ENCODE measurements around the gene PRR15.

Gene PRR15

DNA sequence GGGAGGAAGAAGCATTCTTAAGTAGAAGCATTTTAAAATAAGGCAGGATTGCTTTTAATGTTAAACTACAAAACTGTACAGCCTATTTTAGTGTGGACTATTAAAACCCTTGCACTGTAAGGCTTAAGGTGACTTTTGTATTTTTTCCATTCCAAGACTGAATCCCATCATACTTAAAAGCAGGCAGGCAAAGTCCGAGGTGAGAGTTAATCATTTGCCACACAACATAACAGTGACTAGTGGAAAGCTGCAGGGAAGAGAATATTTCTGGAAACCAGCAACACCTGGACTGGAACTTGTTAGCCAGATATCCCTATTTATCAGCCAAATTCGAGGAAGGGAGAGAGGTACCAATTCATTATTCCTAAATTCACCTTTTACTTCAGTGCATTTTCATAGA is 3.5 kb downstream of the PRR15 start:
- in situ Hi-C loops (cut with MboI; ENCODE audit: low sequenced_read_pairs) = no loop called here

GRCh38 chr7:29569648-29570047 is 6.0 kb downstream of the PRR15 start:
- in situ Hi-C loops (cut with MboI; ENCODE audit: low sequenced_read_pairs) = no loop called here

GRCh38 chr7:29572558-29572957 is 8.9 kb downstream of the PRR15 start:
- in situ Hi-C loops (cut with MboI; ENCODE audit: low sequenced_read_pairs) = no loop called here

- in situ Hi-C loops (cut with MboI; ENCODE audit: low sequenced_read_pairs) = no loop called here
Measured at GRCh38 chr7:29573567-29573966, 9.9 kb downstream of the PRR15 start.

DNA sequence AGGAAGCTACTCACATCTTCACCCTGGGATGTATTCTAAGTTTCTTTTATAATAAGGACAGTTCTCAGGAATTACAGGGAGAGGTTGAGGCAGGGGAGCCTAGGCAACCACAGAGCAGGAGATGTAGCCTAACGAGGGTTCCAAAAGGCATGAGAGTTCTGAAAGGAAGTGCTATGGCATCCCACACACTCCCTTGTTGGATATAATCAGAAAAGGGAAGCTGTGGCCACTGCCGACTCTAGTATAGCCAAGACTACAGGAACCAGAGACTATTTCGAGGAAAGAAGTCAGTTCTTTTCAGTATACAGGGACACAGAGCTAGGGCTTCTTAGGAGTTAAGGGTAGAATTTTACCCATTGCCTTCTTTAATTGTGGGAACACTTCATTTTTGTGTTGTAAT is 11.0 kb downstream of the PRR15 start:
- in situ Hi-C loops (cut with MboI; ENCODE audit: low sequenced_read_pairs) = no loop called here

GRCh38 chr7:29587195-29587808 is 23.7 kb downstream of the PRR15 start:
- in situ Hi-C loops (cut with MboI; ENCODE audit: low sequenced_read_pairs) = no loop called here

- in situ Hi-C loops (cut with MboI; ENCODE audit: low sequenced_read_pairs) = no loop called here
Measured at GRCh38 chr7:29588212-29588611, 24.6 kb downstream of the PRR15 start.

- in situ Hi-C loops (cut with MboI; ENCODE audit: low sequenced_read_pairs) = no loop called here
Measured at GRCh38 chr7:29588900-29589696, 25.5 kb downstream of the PRR15 start.

DNA sequence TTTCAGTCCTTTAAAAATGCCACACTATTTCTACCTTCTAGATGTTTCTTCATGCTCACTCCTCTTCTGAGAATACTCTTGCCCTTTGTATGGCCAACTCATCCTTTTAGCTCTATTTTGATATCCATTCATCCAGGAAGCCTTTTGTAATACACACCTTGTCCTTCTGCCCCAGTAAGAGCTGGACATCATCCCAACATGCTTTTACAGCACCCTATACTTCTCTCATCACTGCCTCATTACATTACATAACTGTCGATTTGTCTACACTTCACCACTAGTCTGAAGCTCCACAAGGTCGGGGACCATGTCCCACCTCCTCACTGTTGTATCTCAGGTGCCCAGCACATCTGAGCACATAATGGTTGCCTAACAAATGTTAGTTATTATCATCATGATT is 29.2 kb downstream of the PRR15 start:
- in situ Hi-C loops (cut with MboI; ENCODE audit: low sequenced_read_pairs) = no loop called here

DNA sequence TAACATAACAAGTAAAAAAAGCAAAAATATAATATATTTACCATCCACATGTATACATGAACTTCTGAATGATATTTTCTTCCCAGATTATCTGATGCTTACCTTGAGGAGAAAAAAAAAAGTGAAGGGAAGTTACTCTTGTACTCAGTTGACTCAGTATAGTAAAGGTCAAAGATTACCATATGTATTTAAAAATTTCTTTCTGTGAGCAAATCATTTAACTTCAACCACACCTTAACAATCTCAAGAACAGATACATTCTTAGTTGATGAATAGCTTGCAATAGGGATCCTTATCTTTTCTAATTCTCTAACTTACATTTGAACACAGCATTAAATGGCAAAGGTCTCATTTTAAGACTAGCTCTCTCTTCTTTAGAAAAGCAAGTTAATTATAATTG is 29.8 kb downstream of the PRR15 start:
- in situ Hi-C loops (cut with MboI; ENCODE audit: low sequenced_read_pairs) = no loop called here

- in situ Hi-C loops (cut with MboI; ENCODE audit: low sequenced_read_pairs) = no loop called here
Measured at GRCh38 chr7:29596593-29597178, 33.1 kb downstream of the PRR15 start.

GRCh38 chr7:29597266-29597665 is 33.6 kb downstream of the PRR15 start:
- in situ Hi-C loops (cut with MboI; ENCODE audit: low sequenced_read_pairs) = no loop called here

DNA sequence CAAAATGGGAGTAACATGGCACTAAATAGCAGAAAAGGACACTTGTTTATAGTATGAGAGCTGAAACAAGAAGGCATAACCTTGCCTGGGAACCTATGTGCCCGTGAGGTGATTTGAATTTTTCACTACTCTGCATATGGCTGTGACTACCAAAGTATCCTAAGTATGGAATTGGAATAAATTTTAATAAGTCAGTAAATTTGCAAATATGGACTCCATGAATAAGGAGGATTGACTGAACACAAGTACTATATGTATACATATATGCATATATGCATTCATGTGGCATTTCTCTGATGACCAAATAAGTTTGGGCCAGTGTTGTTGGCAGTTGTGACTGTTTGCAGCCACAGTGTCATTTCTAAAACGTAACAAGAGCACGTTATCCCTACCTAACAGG is 34.5 kb downstream of the PRR15 start:
- in situ Hi-C loops (cut with MboI; ENCODE audit: low sequenced_read_pairs) = no loop called here

- in situ Hi-C loops (cut with MboI; ENCODE audit: low sequenced_read_pairs) = no loop called here
Measured at GRCh38 chr7:29598613-29599012, 35.0 kb downstream of the PRR15 start.

- in situ Hi-C loops (cut with MboI; ENCODE audit: low sequenced_read_pairs) = no loop called here
Measured at GRCh38 chr7:29599026-29599425, 35.4 kb downstream of the PRR15 start.

GRCh38 chr7:29600661-29601060 is 37.0 kb downstream of the PRR15 start:
- in situ Hi-C loops (cut with MboI; ENCODE audit: low sequenced_read_pairs) = no loop called here

DNA sequence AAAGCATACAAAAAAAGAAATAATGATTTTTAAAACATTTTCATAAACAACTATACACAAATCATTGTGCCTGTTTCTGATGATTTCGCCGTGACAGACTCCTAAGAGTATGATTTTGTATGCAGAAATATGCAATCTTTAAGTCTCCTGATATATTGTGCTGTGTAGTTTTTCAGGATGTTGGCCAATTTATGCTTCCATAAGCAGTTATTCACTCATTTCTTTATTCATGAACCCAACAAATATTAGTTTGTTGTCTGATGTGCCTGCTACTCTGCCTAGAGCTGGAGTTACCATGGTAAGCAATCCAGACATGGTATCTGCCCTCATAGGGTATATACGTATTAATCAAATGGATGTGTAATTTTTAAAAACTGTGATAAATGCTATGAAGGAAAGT is 40.4 kb downstream of the PRR15 start:
- in situ Hi-C loops (cut with MboI; ENCODE audit: low sequenced_read_pairs) = no loop called here

DNA sequence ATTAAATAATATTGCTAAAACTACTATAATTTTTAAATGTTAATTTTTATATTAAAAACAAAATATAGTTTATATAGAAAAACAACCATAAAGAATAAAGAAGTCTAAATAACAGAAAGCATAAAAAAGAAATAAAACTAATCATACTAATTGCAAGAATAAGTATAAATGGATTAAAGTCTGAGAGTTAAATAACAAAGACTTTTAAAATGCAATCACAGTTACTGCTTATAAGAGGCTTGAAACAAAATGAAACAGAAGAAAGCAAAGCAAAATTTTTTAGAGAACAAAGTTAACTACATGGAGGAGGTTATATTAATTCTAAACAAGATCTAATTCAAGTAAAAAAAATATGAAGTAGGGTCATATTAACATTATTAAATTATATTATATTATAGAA is 41.1 kb downstream of the PRR15 start:
- in situ Hi-C loops (cut with MboI; ENCODE audit: low sequenced_read_pairs) = no loop called here

GRCh38 chr7:29605671-29606070 is 42.0 kb downstream of the PRR15 start:
- in situ Hi-C loops (cut with MboI; ENCODE audit: low sequenced_read_pairs) = no loop called here

- in situ Hi-C loops (cut with MboI; ENCODE audit: low sequenced_read_pairs) = no loop called here
Measured at GRCh38 chr7:29606287-29606721, 42.7 kb downstream of the PRR15 start.

- in situ Hi-C loops (cut with MboI; ENCODE audit: low sequenced_read_pairs) = no loop called here
Measured at GRCh38 chr7:29606830-29607229, 43.2 kb downstream of the PRR15 start.

DNA sequence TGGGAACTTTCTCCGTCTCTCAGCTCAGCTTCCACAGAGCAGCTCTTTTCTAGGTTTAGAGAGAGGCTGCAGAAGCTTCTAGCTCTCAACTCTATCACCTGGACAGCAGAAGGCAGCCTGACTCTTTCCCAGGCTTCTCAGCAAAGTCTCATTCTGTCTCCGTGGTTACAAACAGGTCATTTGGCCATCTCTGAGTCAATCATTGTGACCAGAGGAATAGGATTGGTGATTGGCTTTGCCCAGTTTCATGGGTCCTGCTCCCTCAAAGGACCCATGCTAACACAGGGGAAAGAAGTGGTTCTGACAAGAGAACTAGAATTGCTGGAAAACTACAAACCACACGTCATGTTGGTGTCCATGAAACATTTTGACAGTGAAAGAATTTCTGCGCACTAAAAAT is 43.6 kb downstream of the PRR15 start:
- in situ Hi-C loops (cut with MboI; ENCODE audit: low sequenced_read_pairs) = no loop called here
